SIG-M5 (cell line): ENCODE results near the gene PSEN1.

Experiments
- DNase-seq: peaks from one replicate; lab custom pipeline; 2025; lab: John Stamatoyannopoulos, UW

PSEN1 gene

DNA sequence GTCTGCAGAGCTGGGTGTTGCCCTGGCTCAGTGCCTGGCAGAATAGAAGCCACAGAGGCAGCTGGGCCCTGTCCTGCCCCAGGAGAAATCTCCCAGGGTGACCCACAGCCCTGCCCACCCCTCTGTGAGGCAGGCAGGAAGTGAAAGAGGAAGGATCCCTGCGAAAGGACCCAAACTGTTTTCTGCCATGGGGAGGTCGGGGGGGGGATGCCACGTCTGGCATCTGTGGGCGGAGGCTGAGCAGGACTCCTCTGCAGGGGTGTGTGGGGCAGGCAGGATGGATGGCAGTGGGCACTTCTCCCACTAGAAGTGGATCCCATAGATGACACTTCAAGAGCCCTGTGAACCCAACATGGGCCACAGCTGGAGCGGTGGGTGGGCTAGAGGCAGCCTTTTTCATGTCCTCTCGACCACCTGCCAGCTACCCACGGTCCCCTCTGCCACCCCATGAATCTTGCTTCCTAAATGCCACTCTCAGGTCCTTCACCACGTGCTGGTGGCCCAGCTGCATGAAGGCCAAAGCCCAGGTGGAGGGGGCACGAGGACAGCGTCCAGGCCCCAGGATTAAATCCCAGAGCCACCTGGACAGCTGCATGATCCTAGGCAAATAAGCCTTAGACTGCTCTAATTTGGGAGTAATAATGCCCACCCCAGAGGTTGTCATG, 104.6 kb downstream of the PSEN1 start:
- peak; percentile 16 for DNase-seq

DNA sequence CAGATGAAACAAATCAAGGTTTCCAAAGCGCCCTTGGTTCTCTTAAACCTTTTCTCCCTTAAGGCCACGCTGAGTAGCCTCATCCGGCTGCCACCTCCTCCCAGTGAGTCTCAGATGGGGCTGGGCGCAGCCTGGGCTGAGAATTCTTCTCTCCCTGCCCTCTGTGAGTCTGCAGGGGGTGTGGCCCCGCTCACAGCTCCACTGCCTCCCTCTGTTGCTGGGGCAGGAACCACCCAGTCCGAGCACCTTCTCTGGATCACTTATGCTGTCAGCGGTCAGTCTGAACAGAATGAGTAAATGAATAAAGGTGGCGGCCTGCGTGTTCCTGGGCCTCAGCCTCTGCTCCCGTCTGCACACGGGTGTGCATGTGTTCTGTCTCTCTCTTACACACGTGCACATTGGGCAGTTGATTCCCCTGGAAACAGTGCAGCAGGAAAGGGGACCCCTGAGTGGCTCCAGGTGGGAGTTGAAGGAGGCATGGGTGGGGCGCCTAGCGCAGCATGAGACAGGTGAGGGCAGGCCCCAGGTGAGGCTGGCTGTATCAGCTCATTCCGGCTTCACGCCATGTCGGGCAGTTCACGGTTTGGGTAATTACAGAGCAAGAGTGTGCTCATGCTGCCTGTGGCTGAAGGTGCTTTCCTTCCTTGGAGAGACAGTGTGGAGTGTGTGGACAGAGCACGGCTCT, 105.3 kb downstream of the PSEN1 start:
- no peak for DNase-seq

DNA sequence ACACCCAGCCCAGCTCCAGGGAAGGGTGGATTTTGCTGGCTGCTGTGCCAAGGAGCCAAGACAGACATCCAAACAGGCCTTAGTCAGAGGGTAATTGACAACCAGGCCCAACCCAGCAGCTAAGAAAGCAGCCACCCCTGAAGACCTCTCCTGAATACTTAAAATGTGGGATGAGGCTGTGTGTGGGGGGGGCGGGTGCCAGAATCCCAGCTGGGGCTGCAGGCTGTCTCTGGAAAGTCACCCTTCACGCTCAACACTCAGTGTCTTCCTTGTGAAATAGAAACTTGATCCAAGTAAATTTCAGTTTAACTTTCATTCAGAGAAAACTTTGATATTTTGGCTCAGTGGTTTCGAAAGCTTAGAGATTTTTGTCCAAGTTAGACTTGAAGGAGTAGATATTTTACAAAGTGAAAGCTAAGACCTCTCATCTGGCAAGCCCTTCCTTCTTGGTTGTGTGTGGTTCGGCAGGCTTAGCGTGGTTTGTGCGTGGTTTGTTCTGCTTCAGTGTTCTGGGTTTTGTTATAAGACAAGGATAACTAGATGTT, 106.1 kb downstream of the PSEN1 start:
- DNase-seq: no peak

DNA sequence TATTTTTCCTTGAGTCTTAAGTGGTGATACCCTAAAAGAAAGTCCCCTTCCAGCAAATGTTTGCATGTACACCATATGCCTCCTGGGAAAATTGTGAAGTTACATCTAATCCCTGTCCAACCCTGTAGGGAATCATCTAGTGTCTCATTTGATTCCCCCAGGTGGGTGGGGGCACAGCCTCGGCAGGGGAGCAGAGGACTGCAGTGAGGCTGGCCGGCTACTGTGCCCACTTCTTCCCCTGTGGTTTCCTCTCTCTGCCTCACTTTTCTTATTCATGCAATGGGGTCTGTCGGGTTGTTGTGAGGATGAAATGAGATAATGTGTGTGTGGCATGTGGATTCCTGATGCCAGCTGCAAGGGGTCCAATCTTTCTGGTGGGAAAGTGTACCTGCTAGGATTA, 107.0 kb downstream of the PSEN1 start:
- no peak for DNase-seq

DNA sequence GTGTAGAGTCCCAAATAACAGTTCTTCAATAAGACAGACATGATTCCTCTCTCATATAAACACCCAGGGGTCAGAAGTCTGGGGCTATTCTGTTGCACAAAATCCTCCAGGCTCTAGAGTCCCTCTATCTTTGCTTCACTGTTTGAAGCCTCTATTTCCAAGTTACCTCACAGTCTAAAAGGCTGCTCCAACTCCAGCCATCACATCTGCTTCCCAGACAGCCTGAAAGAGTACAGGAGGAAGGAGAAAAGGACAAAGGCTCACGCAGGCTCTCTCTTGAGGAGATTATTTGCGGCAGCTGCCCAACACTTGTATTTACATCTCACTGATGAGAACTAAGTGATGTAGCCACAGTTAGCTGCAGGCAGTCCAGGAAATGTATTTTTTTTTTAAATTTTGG, 107.4 kb downstream of the PSEN1 start:
- DNase-seq: no peak

DNA sequence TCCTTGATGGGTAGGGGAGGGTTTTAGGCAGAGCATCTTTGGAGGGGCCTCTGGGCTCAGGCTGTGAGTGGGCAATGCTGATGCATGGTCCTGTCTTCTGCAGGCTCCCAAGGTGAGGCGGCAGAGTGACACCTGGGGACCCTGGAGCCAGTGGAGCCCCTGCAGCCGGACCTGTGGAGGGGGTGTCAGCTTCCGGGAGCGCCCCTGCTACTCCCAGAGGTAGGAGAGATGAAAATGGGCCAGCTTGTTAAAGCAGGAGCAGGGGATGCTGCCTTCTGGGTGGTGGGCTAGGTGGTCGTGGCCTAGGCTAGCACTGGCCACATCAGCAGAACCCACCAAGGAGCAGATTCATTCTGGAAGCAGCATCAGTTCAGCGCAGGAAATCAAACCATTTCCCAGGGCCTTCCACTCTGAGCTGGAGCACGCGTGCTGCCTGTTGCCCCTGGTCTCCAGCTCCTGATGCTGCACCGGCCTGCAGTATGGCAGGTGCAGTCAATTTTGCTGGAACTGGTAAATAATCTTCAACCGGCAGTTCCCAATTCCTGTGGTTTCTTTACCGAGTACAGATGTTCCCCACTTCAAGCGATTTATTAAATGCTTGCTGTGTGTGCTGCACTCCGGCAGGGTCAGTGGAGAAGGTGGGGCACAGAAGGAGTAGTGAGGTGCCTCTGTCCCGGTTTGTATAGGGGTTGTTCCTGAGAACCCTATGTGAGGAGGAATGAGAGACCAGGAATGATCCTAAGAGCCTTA, 108.4 kb downstream of the PSEN1 start:
- DNase-seq: no peak

DNA sequence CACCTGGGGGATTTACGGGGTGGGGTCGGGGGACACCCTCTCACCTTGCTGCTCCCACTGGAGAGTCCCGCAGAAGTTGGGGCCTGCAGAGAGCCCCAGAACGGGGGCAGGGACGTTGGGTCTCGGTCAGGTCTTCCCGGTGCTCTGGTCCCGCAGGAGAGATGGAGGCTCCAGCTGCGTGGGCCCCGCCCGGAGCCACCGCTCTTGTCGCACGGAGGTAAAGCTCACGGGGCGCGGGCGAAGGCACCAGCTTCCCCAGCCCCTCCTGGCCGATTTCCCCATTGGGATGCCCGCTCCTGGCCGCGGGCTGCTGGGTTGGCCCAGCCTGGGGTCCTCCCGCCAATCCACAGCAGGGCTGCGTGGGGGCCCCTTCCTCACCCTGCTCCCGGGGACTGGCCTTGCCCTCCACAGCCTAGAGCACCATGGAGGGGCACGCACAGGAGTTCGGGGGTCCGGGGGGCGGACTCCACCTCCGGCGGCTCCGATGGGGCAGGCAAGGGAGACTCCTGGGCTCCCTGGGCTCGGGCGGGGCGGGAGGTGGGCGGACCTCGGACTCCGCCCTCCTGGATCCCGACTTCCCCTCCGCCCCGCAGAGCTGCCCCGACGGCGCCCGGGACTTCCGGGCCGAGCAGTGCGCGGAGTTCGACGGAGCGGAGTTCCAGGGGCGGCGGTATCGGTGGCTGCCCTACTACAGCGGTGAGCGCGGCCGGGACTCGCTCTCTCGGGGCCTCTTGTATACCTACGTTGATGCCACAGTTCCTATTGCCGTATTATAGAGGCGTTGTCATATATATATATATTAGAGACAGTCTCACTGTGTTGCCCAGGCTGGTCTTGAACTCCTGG, 109.4 kb downstream of the PSEN1 start:
- DNase-seq: no peak

DNA sequence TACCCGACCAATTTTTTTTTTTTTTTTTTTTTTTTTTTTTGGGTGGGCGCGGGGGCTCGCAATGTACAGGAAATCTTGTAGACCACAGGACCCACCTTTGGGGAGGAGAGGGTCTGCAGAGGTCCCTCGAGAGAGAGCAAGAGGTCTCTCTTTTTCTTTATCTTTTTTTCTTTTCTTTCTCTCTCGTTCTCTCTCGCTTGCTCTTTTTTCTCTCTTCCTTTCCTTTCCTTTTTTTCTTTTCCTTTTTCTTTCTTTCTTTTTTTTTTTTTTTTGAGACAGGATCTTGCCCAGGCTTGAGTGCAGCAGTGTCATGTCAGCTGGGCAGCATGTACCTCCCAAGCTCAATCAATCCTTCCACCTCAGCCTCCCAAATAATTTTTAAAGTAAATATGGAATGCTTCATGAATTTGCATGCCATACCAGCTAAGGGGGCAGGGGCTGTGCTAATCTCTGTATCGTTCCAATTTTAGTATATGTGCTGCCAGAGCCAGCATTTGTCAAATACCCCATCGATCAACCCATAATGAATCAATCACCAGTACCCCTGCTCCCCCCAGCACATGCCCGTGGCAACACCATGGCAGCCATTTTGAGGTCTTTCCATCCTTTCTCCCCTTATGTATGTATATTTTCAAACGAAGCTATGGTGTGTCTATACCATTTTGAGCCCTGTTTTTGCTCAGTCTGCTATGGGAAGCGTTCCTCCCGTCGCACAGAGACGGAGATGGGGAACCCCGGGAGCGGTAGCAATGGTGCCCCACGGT, 110.3 kb downstream of the PSEN1 start:
- no peak for DNase-seq

DNA sequence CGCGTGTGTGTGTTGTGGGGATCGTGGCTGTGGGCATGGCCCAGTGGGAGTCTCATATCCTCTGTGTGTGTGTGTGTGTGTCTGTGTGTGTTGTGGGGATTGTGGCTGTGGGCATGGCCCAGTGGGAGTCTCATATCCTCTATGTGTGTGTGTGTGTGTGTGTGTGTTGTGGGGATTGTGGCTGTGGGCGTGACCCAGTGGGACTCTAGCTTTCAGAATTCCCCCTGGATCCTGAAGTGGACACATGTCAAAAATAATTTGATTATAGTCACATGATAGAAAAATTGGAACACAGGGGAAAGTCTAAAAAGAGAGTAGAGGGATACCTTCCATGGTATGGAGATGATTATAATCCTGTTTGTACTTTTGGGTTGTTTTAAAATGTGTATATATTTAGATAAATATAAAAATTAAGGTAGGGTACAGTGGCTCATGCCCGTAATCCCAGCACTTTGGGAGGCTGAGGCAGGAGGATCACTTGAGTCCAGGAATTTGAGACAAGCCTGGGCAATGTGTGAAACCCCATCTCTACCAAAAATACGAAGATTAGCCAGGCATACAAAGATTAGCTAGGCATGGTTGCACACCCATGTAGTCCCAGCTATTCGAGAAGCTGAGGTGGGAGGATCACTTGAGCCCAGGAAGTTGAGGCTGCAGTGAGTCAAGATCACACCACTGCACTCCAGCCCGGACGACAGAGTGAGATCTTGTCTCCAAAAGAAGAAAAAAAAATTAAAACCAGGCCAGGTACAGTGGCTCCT, 112.0 kb downstream of the PSEN1 start:
- no peak for DNase-seq

DNA sequence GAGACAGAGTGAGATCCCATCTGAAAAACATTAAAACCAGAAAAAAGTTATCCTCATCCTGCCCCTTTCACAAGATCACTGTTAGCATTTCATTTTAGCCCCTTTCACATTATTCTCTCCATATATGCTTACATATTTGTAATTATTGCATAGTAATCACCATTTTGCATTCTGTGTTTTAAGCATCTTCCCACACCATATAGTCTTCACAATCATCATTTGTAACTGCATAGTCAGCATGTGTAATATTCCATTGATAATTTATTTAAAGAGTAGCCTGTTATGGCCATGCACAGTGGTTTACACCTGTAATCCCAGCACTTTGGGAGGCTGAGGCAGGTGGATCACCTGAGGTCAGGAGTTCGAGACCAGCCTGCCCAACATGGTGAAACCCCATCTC, 112.8 kb downstream of the PSEN1 start:
- no peak for DNase-seq

DNA sequence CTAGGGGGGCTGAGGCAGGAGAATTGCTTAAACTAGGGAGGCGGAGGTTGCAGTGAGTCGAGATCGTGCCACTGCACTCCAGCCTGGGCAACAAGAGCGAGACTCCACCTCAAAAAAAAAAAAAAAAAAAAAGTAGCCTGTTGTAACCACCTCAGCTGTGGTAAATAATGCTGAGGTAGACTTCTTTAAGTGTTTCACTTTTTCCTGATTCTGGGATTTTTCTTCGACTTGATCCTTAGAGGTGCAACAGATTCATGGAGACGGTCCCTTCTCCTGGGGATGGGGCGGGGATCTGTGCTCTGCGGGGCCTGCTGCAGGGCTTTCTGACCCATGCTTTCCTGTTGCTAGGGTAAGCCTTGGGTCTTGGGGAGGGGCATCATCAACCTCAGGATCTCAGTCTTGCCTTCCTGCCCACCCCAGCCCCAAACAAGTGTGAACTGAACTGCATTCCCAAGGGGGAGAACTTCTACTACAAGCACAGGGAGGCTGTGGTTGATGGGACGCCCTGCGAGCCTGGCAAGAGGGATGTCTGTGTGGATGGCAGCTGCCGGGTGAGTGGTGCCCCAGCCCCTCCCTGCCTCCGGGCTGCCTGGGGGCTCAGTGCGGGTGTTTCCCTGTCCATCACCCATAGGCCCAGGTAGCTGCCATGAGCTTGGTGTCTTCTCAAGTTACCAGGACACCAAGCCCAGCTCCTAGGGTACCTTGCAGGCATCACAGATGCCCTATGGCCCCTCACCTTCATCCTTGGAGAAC, 113.4 kb downstream of the PSEN1 start:
- no peak for DNase-seq

DNA sequence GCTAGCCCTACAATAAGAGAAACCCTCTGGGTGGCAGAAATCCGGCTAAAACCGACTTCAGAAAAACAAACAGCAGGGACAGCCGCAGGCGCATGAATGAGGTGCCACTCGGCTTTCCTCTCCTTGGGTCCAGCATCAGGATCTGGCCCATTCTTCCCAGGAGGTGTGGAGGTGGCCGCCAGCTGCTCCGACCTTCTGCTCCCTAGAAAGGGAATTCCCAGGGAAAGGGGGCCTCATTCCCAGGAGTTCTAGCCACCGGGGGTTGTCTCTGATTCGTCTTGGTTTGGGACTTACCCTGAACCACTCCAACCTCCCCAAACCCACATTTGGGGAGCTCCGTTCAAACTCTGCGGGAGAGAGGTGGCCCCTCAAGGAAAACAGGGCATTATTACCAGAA, 114.0 kb downstream of the PSEN1 start:
- DNase-seq: no peak

DNA sequence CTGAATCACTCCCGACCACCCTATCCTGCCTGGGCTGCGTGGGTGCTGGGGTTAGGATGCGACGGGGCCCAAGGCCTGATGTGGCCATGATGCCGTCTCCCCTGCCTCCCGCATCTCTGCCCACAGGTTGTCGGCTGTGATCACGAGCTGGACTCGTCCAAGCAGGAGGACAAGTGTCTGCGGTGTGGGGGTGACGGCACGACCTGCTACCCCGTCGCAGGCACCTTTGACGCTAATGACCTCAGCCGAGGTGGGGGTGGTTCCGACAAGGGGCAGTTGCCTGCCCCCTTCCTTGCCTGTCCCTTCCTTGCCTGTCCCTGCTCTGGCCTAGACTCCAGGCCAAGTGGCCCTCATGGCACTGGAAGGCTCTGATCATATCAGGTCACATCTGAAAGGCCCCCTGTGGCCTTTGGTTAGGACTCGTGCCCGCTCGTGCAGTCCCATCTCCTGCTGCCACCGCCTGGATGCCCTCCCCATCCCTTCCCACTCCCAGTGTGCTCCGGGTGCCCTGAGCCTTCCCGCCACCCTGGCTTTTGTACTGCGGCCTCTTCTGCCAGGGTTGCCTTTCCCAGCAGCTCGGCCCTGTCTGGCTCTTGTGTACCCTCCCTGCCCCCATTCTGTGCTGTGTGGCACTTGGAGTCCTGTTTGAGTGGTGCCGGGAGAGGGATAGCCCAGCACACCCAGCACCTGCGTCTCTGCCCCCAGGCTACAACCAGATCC, 114.6 kb downstream of the PSEN1 start:
- no peak for DNase-seq

DNA sequence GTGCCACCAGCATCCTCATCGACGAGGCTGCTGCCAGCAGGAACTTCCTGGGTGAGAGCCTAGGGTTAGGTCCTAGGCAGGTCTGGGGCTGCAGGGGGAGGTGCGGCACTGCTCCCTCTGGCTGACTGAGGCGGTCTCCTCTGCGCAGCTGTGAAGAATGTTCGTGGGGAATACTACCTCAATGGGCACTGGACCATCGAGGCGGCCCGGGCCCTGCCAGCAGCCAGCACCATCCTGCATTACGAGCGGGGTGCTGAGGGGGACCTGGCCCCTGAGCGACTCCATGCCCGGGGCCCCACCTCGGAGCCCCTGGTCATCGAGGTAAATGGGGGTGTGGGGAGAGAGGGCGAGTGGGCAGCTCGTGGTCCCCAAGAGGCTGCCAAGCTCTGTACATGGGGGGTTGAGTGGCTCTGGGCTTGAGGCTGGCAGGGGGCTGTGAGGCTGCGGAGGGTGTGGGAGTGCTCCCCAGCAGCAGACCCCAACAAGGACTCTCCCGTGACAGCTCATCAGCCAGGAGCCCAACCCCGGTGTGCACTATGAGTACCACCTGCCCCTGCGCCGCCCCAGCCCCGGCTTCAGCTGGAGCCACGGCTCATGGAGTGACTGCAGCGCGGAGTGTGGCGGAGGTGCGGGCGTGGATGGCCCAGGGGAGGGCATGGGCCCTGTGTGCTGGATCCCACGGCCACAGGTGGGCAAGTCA, 115.4 kb downstream of the PSEN1 start:
- no peak for DNase-seq

DNA sequence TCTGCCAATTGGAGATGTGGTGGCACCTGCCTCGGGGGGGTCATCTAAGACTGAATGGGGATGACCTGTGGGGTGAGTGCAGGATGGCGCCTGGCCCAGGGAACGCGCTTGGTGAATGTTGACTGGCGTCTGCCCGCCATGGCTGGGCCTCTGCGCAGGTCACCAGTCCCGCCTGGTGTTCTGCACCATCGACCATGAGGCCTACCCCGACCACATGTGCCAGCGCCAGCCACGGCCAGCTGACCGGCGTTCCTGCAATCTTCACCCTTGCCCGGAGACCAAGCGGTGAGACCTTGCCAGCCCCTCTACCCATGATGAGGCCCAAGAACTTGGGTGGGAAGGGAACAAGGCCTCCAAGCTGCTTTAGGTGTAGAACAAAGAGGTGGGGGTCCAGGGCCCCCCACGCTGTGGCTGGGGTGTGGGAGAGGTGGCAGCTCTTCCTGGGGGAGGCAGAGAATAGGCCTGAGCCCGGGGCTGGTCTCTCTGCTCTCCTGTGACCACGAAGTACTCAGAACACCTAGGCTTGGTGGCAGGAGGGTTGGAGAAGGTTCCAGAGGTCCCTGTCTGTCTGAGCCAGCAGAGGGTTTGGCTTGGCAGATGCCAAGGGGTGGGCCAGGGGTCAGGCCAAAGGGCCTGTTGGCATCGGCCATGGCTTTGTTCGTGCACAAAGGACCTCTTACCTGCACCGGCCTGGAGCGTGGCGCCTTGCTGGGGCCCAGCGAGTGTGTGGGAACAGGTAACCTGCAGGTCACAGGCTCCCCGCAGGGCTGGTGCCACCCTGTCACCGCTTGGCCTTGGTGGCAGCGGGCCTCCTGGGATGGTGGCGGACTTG, 116.4 kb downstream of the PSEN1 start:
- DNase-seq: no peak

DNA sequence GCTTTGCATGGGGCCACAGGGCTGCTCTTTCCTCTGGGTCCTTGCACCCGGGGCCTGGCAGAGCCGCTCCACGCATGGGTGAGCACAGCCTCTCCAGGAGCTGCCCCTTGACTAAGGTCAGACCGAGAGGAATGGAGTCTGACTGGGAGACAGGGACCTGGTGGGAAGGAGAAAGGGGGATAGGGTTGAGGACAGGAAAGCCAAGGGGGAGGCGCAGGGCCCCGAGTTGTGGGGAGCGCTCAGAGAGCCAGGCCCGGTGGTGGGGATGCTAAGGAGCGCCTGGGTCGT, 117.0 kb downstream of the PSEN1 start:
- DNase-seq: no peak

DNA sequence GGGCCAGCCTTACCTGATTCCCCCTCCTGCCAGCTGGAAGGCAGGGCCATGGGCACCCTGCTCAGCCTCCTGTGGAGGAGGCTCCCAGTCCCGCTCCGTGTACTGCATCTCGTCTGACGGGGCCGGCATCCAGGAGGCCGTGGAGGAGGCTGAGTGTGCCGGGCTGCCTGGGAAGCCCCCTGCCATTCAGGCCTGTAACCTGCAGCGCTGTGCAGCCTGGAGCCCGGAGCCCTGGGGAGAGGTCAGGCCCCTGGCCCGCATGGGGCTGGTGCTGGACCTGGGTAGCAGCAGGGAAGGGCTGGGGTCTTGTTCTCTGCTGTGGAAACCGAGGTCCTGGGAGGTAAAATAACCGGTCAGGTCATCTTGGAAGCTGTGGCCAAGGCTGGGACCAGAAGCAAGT, 117.4 kb downstream of the PSEN1 start:
- DNase-seq: no peak
